Neural progenitor cell (in vitro differentiated cells): ENCODE results near the gene PPM1H.

Experiments used
- EZH2 ChIP-seq: fragments of 200-600 bp; sonication (generic); IDR thresholded peaks from 2 replicates; pipeline ENCODE4 v1.6.1; 2017; ENCODE audit warnings: antibody characterized with exemption, mild to moderate bottlenecking, moderate library complexity
- TF ChIP-seq, protein P1 (sequence below): fragments of 200-600 bp; sonication (generic); IDR thresholded peaks from 2 replicates; pipeline ENCODE4 v1.5.1; 2017; ENCODE audit warnings: antibody characterized with exemption, mild to moderate bottlenecking

DNA sequence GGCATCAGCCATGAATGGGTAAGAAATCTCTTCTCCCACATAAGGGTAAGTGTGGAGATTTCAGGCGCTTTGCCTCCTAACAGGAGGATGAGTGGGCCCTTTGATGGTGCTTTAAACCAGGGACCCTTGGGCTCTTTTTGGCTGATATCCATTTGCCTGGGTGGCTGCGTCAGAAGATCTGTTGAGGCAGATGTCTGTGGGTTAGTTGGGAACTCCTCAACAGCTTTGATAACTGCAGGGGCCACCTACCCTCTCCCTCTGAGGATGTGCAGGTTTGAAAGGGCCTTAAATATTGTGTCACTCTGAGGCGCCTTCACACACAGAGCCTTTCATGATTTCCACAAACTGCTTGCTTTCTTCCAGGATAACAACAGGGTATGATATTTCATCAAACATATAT is 210.7 kb downstream of the PPM1H start:
- no peak for TF ChIP-seq EZH2
- TF ChIP-seq, protein P1, sequence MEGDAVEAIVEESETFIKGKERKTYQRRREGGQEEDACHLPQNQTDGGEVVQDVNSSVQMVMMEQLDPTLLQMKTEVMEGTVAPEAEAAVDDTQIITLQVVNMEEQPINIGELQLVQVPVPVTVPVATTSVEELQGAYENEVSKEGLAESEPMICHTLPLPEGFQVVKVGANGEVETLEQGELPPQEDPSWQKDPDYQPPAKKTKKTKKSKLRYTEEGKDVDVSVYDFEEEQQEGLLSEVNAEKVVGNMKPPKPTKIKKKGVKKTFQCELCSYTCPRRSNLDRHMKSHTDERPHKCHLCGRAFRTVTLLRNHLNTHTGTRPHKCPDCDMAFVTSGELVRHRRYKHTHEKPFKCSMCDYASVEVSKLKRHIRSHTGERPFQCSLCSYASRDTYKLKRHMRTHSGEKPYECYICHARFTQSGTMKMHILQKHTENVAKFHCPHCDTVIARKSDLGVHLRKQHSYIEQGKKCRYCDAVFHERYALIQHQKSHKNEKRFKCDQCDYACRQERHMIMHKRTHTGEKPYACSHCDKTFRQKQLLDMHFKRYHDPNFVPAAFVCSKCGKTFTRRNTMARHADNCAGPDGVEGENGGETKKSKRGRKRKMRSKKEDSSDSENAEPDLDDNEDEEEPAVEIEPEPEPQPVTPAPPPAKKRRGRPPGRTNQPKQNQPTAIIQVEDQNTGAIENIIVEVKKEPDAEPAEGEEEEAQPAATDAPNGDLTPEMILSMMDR: no peak
